Omental fat pad (tissue), 4 donors: Measurements from ENCODE around the gene SPINDOC. TPM values are rescaled to one million over a fixed set of nuclear protein-coding genes. Genes with fewer than 3 reads are reported as not detected.

Experiments used
- ATAC-seq: fragments of 150-250 bp; one replicate; pipeline ENCODE4 v1.9.1; 2016; ENCODE audit warnings: mild to moderate bottlenecking, moderate library complexity; ENCODE audit not compliant: low FRiP score
- DNase-seq: peaks from one replicate; pipeline ENCODE4 v3.0.0-alpha.2; 2019; ENCODE audit warnings: low spot score
- CTCF ChIP-seq, 3 donors: fragments of 450-650 bp; IDR thresholded peaks; one replicate each; pipeline ENCODE4 v1.5.1; 2016 to 2017; ENCODE audit warnings: antibody characterized with exemption in 3 of 3, mild to moderate bottlenecking in 3 of 3, moderate library complexity in 2 of 3
- total RNA-seq, 4 donors: library from RNA; depleted of rRNA; stranded (reverse); fragments of >200 nt; gene quantifications; one replicate each; pipeline ENCODE4 v1.1.0, GENCODE V29; 2016

SPINDOC gene
- total RNA-seq, 4 donors from 2014 or later = 7.3 to 12.8 (median 8.6) TPM

- ATAC-seq = no peak
- no peak for TF ChIP-seq CTCF (IDR thresholded peaks at IDR 0.05)
- DNase-seq = no peak
Observed at GRCh38 chr11:63766531-63767235, 46.6 kb upstream of the SPINDOC start.

GRCh38 chr11:63767267-63767564 is 46.0 kb upstream of the SPINDOC start:
- TF ChIP-seq CTCF (IDR thresholded peaks at IDR 0.05) = no peak
- DNase-seq (no peak), ATAC-seq (no peak)

- ATAC-seq = no peak
- TF ChIP-seq CTCF (IDR thresholded peaks at IDR 0.05) = no peak
- DNase-seq = no peak
Observed at GRCh38 chr11:63767565-63768236, 45.6 kb upstream of the SPINDOC start.

GRCh38 chr11:63768237-63769041 is 44.8 kb upstream of the SPINDOC start, which contains the start of gene ZFTA:
TSS of gene ZFTA (minus strand) at chr11:63768775. CDS start at chr11:63768622, 153 bp downstream.
- no peak for DNase-seq
- no peak for ATAC-seq
- peak in 2 of 3 donors; percentile 13 to 90 for TF ChIP-seq CTCF (IDR thresholded peaks at IDR 0.05)

- DNase-seq (no peak), ATAC-seq (peak; percentile 26)
- TF ChIP-seq CTCF (IDR thresholded peaks at IDR 0.05) = no peak
Observed at GRCh38 chr11:63769042-63769713, 44.1 kb upstream of the SPINDOC start.

- TF ChIP-seq CTCF (IDR thresholded peaks at IDR 0.05) = no peak
- ATAC-seq = no peak
- DNase-seq = no peak
Observed at GRCh38 chr11:63769714-63770455, 43.4 kb upstream of the SPINDOC start.
